Glutamatergic neuron (in vitro differentiated cells): Measurements from ENCODE around the gene STAMBP. TPM values are rescaled to one million over a fixed set of nuclear protein-coding genes. Genes with fewer than 3 reads are reported as not detected.
"Not testable (repeated sequence)": the region's sequence is repeated elsewhere in the genome, so short reads cannot be mapped to it uniquely, and the experiment has no call there.

Experiments used
- DNase-seq: peaks from one replicate; pipeline ENCODE4 v3.0.0; 2022
- H3K27ac Mint-ChIP-seq: one replicate; pipeline ENCODE4 v1.8.0; 2020; ENCODE audit warnings: mild to moderate bottlenecking, mixed read lengths, inconsistent platforms; ENCODE audit not compliant: unreplicated experiment
- H3K27me3 Mint-ChIP-seq: one replicate; pipeline ENCODE4 v1.8.0; 2020; ENCODE audit warnings: mild to moderate bottlenecking, moderate library complexity, mixed read lengths, inconsistent platforms; ENCODE audit not compliant: unreplicated experiment
- H3K36me3 Mint-ChIP-seq: one replicate; pipeline ENCODE4 v1.8.0; 2020; ENCODE audit warnings: mild to moderate bottlenecking, mixed read lengths, inconsistent platforms; ENCODE audit not compliant: unreplicated experiment
- H3K4me1 Mint-ChIP-seq: one replicate; pipeline ENCODE4 v1.8.0; 2020; ENCODE audit warnings: mild to moderate bottlenecking, low read depth, mixed read lengths, inconsistent platforms; ENCODE audit not compliant: unreplicated experiment
- H3K4me3 Mint-ChIP-seq: one replicate; pipeline ENCODE4 v1.8.0; 2020; ENCODE audit warnings: mild to moderate bottlenecking, mixed read lengths, inconsistent platforms; ENCODE audit not compliant: unreplicated experiment
- H3K9me3 Mint-ChIP-seq: one replicate; pipeline ENCODE4 v1.8.0; 2020; ENCODE audit warnings: mild to moderate bottlenecking, moderate library complexity, mixed read lengths, inconsistent platforms; ENCODE audit not compliant: unreplicated experiment
- total RNA-seq: library from RNA; stranded (reverse); fragmentation: NEBNext Ultra II Directional; extraction: Animal tissue kit (Norgen Biotek cat#: 25700); gene quantifications from one replicate; pipeline ENCODE4 v1.2.1, GENCODE V29; 2021; ENCODE audit not compliant: unreplicated experiment
- TF ChIP-seq, protein P1 (sequence below): fragments of 200-600 bp; sonication (generic); IDR thresholded peaks from one replicate; pipeline ENCODE4 v1.5.0; 2021; ENCODE audit not compliant: partially characterized antibody, unreplicated experiment

Gene STAMBP
- total RNA-seq, 1 donor from 2014 or later = 48.9 TPM

GRCh38 chr2:73899801-73900336 is 71.1 kb downstream of the STAMBP start:
- TF ChIP-seq, protein P1, sequence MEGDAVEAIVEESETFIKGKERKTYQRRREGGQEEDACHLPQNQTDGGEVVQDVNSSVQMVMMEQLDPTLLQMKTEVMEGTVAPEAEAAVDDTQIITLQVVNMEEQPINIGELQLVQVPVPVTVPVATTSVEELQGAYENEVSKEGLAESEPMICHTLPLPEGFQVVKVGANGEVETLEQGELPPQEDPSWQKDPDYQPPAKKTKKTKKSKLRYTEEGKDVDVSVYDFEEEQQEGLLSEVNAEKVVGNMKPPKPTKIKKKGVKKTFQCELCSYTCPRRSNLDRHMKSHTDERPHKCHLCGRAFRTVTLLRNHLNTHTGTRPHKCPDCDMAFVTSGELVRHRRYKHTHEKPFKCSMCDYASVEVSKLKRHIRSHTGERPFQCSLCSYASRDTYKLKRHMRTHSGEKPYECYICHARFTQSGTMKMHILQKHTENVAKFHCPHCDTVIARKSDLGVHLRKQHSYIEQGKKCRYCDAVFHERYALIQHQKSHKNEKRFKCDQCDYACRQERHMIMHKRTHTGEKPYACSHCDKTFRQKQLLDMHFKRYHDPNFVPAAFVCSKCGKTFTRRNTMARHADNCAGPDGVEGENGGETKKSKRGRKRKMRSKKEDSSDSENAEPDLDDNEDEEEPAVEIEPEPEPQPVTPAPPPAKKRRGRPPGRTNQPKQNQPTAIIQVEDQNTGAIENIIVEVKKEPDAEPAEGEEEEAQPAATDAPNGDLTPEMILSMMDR = no peak
- DNase-seq = no peak
- H3K9me3 Mint-ChIP-seq = peaks cover 4% of the 10 kb centered on the region
- peaks cover 2% of the 10 kb centered on the region for H3K4me1 Mint-ChIP-seq
- no peaks in the 10 kb centered on the region for H3K36me3 Mint-ChIP-seq
- peaks cover 3% of the 10 kb centered on the region for H3K27me3 Mint-ChIP-seq
- H3K4me3 Mint-ChIP-seq = no peak overlapping the region
- no peak overlapping the region for H3K27ac Mint-ChIP-seq

GRCh38 chr2:73901143-73901542 is 72.4 kb downstream of the STAMBP start:
- TF ChIP-seq, protein P1 = no peak
- peaks cover 4% of the 10 kb centered on the region for H3K9me3 Mint-ChIP-seq
- H3K36me3 Mint-ChIP-seq = no peaks in the 10 kb centered on the region
- peaks cover 2% of the 10 kb centered on the region for H3K4me1 Mint-ChIP-seq
- H3K4me3 Mint-ChIP-seq = no peak overlapping the region
- no peak for DNase-seq
- no peak overlapping the region for H3K27ac Mint-ChIP-seq
- H3K27me3 Mint-ChIP-seq = peaks cover 3% of the 10 kb centered on the region

DNA sequence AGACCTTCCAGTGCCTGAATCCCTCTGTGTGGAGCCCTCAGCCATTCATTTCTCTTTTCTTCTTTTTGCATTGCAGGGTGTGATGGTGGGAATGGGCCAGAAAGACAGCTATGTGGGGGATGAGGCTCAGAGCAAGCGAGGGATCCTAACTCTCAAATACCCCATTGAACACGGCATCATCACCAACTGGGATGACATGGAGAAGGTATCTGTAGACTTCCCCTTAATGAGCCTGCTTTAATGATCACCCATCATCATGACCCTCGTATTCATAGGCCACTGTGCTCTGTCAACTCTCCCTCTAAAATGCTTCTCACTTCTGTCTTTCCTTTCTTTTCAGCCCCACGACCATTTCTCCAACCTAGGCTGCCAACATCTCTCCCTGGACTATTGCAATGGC is 73.5 kb downstream of the STAMBP start:
- peaks cover 5% of the 10 kb centered on the region for H3K4me1 Mint-ChIP-seq
- H3K4me3 Mint-ChIP-seq = no peak overlapping the region
- peaks cover 4% of the 10 kb centered on the region for H3K27me3 Mint-ChIP-seq
- TF ChIP-seq, protein P1 = no peak
- H3K27ac Mint-ChIP-seq = no peak overlapping the region
- peaks cover 4% of the 10 kb centered on the region for H3K9me3 Mint-ChIP-seq
- no peak for DNase-seq
- no peaks in the 10 kb centered on the region for H3K36me3 Mint-ChIP-seq

DNA sequence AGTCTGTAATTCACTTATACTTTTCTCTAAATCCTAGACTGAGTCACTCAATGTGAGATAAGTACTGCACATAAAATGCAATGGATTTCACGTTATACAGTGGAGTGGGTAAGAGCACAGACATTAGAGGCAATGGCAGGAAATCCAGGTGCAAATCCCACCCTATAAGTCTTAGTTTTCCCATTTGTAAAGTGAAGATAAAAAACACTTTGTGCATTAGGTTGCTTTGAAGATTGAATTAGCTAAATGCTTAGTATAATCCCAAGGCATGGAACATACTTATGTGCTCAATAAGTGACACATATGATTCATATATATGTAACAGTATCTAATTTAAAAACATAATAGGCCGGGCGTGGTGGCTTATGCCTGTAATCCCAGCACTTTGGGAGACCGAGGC is 74.6 kb downstream of the STAMBP start:
- Mint-ChIP-seq H3K4me3 (no peak overlapping the region), H3K9me3 (peaks cover 2% of the 10 kb centered on the region), H3K36me3 (no peaks in the 10 kb centered on the region), H3K27ac (no peak overlapping the region), H3K4me1 (peaks cover 5% of the 10 kb centered on the region), H3K27me3 (peaks cover 3% of the 10 kb centered on the region)
- TF ChIP-seq, protein P1 = no peak
- no peak for DNase-seq

DNA sequence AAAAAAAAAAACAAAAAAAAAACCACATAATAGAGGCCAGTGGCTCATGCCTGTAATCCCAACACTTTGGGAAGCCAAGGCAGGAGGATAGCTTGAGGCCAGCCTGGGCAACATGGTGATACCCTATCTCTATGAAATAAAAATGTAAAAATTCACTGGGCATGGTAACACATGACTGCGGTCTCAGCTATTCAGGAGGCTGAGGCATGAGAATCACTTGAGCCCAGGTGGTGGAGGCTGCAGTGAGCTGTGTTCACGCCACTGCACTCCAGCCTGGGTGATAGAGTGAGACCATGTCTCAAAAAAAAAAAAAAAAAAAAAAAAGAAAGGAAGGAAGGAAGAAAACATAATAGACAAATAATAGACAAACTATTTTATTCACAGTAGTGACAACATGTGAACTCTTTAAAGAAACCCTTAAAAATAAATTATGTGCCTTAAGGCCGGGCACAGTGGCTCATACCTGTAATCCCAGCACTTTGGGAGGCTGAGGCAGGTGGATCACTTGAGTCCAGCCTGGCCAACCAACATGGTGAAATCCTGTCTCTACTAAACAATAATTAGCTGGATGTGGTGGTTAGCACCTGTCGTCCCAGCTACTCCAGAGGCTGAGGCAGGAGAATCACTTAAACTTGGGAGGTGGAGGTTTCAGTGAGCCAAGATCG is 75.3 kb downstream of the STAMBP start:
- H3K36me3 Mint-ChIP-seq = not testable (repeated sequence)

More for the DNA sequence above, 75.3 kb downstream of the STAMBP start:
- H3K27me3 Mint-ChIP-seq, H3K4me3 Mint-ChIP-seq, H3K27ac Mint-ChIP-seq, H3K9me3 Mint-ChIP-seq, H3K4me1 Mint-ChIP-seq, DNase-seq: not testable (repeated sequence)
